Measurements from ENCODE around the gene CDK2AP2.

Gene CDK2AP2

GRCh38 chr11:67503119-67504004, 4.6 kb downstream of the CDK2AP2 start:
- DNase-seq, result no peak

GRCh38 chr11:67502328-67502979, 5.5 kb downstream of the CDK2AP2 start:
- no peak for DNase-seq

GRCh38 chr11:67501854-67502253, 6.1 kb downstream of the CDK2AP2 start:
- no peak for DNase-seq

GRCh38 chr11:67500831-67501715, 6.9 kb downstream of the CDK2AP2 start:
- DNase-seq, result no peak

- DNase-seq, result no peak
Observed at GRCh38 chr11:67500484-67500821, 7.5 kb downstream of the CDK2AP2 start.

GRCh38 chr11:67499808-67500483, 8.0 kb downstream of the CDK2AP2 start:
- no peak for DNase-seq

- no peak for DNase-seq
Observed at GRCh38 chr11:67498544-67498972, 9.4 kb downstream of the CDK2AP2 start.

GRCh38 chr11:67497656-67498291, 10.2 kb downstream of the CDK2AP2 start:
- no peak for DNase-seq

- DNase-seq, result no peak
Observed at GRCh38 chr11:67496113-67496512, 11.8 kb downstream of the CDK2AP2 start.

- no peak for DNase-seq
Observed at GRCh38 chr11:67495234-67496005, 12.5 kb downstream of the CDK2AP2 start.

- DNase-seq, result no peak
Observed at GRCh38 chr11:67494371-67495233, 13.4 kb downstream of the CDK2AP2 start.

- DNase-seq, result no peak
Observed at GRCh38 chr11:67493548-67494370, 14.2 kb downstream of the CDK2AP2 start.

- no peak for DNase-seq
Observed at GRCh38 chr11:67492801-67493547, 15.0 kb downstream of the CDK2AP2 start.

- DNase-seq, result no peak
Observed at GRCh38 chr11:67492069-67492727, 15.8 kb downstream of the CDK2AP2 start.

- DNase-seq, result no peak
Observed at GRCh38 chr11:67491276-67492068, 16.5 kb downstream of the CDK2AP2 start.

- DNase-seq, result no peak
Observed at GRCh38 chr11:67490727-67491065, 17.3 kb downstream of the CDK2AP2 start.

All from midbrain (tissue), 1 donor.